IMR-90 (cell line): ENCODE measurements around the gene SLC22A7. TPM values are rescaled to one million over a fixed set of nuclear protein-coding genes. Genes with fewer than 3 reads are reported as not detected.

ENCODE experiments used
- ATAC-seq: fragments of 200-7000 bp; cut with Tn5 transposase; 2 replicates; pipeline ENCODE4 v1.9.1; 2020; ENCODE audit warnings: low read depth, mild to moderate bottlenecking, moderate library complexity
- BruUV-seq: library from RNA; stranded (reverse); fragments of 400-500 nt; replicated peaks from 2 replicates; lab custom pipeline; 2021; lab: Mats Ljungman, UMichigan
- CTCF ChIA-PET: fragments of 300-600 bp; formaldehyde crosslinking; extraction: SDS; loops from one replicate; lab custom pipeline; 2021; ENCODE audit warnings: antibody characterized with exemption; lab: Yijun Ruan, JAX
- POLR2A ChIA-PET: fragments of 300-600 bp; sonication (Branson Sonifier 250); formaldehyde crosslinking; loops from one replicate; lab custom pipeline; 2022; ENCODE audit warnings: antibody characterized with exemption; ENCODE audit not compliant: unreplicated experiment; lab: Charles Lee
- DNase-seq: peaks from one replicate; pipeline ENCODE4 v3.0.0; 2013
- H2AFZ ChIP-seq: replicated peaks from 2 replicates; pipeline ENCODE3; 2013; ENCODE audit warnings: low read length, mild to moderate bottlenecking; ENCODE audit not compliant: poor library complexity
- H2AK5ac ChIP-seq: 2 replicates; pipeline ENCODE4 v1.6.1; 2013; ENCODE audit warnings: low read depth, low read length, inconsistent platforms
- H2AK9ac ChIP-seq: replicated peaks from 2 replicates; pipeline ENCODE3; 2013; ENCODE audit warnings: mild to moderate bottlenecking, low read depth, low read length, moderate library complexity; ENCODE audit not compliant: poor library complexity
- H2BK120ac ChIP-seq: 2 replicates; pipeline ENCODE4 v1.6.1; 2013; ENCODE audit warnings: low read depth, low read length, inconsistent platforms
- H2BK15ac ChIP-seq: 3 replicates; pipeline ENCODE4 v1.6.1; 2013; ENCODE audit warnings: low read depth, low read length, inconsistent platforms
- H2BK20ac ChIP-seq: 2 replicates; pipeline ENCODE4 v1.6.1; 2013; ENCODE audit warnings: low read depth, mild to moderate bottlenecking, inconsistent platforms, low read length, moderate library complexity
- H2BK5ac ChIP-seq: 2 replicates; pipeline ENCODE4 v1.6.1; 2013; ENCODE audit warnings: mild to moderate bottlenecking, low read depth, low read length, inconsistent platforms; ENCODE audit not compliant: poor library complexity, severe bottlenecking
- H3K14ac ChIP-seq: replicated peaks from 2 replicates; pipeline ENCODE4 v1.6.1; 2013; ENCODE audit warnings: low read depth, low read length, inconsistent platforms
- H3K18ac ChIP-seq: 2 replicates; pipeline ENCODE4 v1.6.1; 2013; ENCODE audit warnings: low read depth, low read length, control low read depth
- H3K23ac ChIP-seq: 2 replicates; pipeline ENCODE4 v1.6.1; 2013; ENCODE audit warnings: low read depth, low read length, inconsistent platforms
- H3K27ac ChIP-seq: 2 replicates; pipeline ENCODE4 v1.5.1; 2013; ENCODE audit warnings: mild to moderate bottlenecking, control low read depth, low read length; ENCODE audit not compliant: insufficient read depth
- H3K27me3 ChIP-seq: 2 replicates; pipeline ENCODE4 v1.6.1; 2013; ENCODE audit warnings: low read length; ENCODE audit not compliant: control insufficient read depth, insufficient read depth
- H3K36me3 ChIP-seq: 2 replicates; pipeline ENCODE4 v1.6.1; 2013; ENCODE audit warnings: low read length, mixed read lengths; ENCODE audit not compliant: control insufficient read depth, insufficient read depth
- H3K4ac ChIP-seq: 2 replicates; pipeline ENCODE4 v1.6.1; 2013; ENCODE audit warnings: low read depth, low read length, inconsistent platforms
- H3K4me1 ChIP-seq: 2 replicates; pipeline ENCODE4 v1.6.1; 2013; ENCODE audit warnings: low read length, mixed read lengths; ENCODE audit not compliant: control insufficient read depth, insufficient read depth
- H3K4me2 ChIP-seq: 2 replicates; pipeline ENCODE4 v1.6.1; 2013; ENCODE audit warnings: low read depth, mild to moderate bottlenecking, control low read depth, low read length, moderate library complexity
- H3K4me3 ChIP-seq: 2 replicates; pipeline ENCODE4 v1.5.1; 2013; ENCODE audit warnings: low read depth, mild to moderate bottlenecking, control low read depth, low read length, moderate library complexity; ENCODE audit not compliant: insufficient read depth
- H3K56ac ChIP-seq: 2 replicates; pipeline ENCODE4 v1.6.1; 2013; ENCODE audit warnings: low read length, inconsistent platforms; ENCODE audit not compliant: insufficient read depth; ENCODE audit errors: extremely low read depth
- H3K79me1 ChIP-seq, 2 experiments: 2 replicates each; pipeline ENCODE4 v1.6.1; 2013; ENCODE audit warnings: low read length in 2 of 2, inconsistent platforms in 1 of 2, low read depth in 1 of 2
- H3K9ac ChIP-seq: 2 replicates; pipeline ENCODE4 v1.6.1; 2013; ENCODE audit warnings: low read depth, low read length, control low read depth
- H3K9me1 ChIP-seq: 2 replicates; pipeline ENCODE4 v1.6.1; 2013; ENCODE audit warnings: low read length, inconsistent platforms; ENCODE audit not compliant: insufficient read depth
- H3K9me3 ChIP-seq: 2 replicates; pipeline ENCODE4 v1.6.1; 2013; ENCODE audit warnings: low read length; ENCODE audit not compliant: control insufficient read depth, insufficient read depth
- H4K20me1 ChIP-seq: 2 replicates; pipeline ENCODE4 v1.6.1; 2013; ENCODE audit warnings: low read length, inconsistent platforms; ENCODE audit not compliant: insufficient read depth
- H4K5ac ChIP-seq: 2 replicates; pipeline ENCODE4 v1.6.1; 2013; ENCODE audit warnings: mild to moderate bottlenecking, low read depth, low read length, control low read depth
- H4K8ac ChIP-seq, 2 experiments: 2 replicates each; pipeline ENCODE4 v1.6.1; 2013; ENCODE audit warnings: low read depth in 2 of 2, low read length in 2 of 2, control low read depth in 1 of 2, inconsistent platforms in 1 of 2
- H4K91ac ChIP-seq: 2 replicates; pipeline ENCODE4 v1.6.1; 2013; ENCODE audit warnings: low read depth, low read length, inconsistent platforms; ENCODE audit not compliant: insufficient read depth
- MXI1 ChIP-seq: IDR thresholded peaks from 2 replicates; pipeline ENCODE4 v1.6.1; 2012; ENCODE audit warnings: low read depth, mild to moderate bottlenecking, low read length, moderate library complexity, borderline replicate concordance
- WGBS, 2 experiments: methylation state at CpG; one replicate each; pipeline versions ENCODE4 v1.1.5 to v1.1.7; 2013; ENCODE audit warnings: missing lambda C conversion rate in 2 of 2; ENCODE audit not compliant: insufficient read length in 1 of 2; ENCODE audit errors: extremely low coverage in 2 of 2; 5-methylcytosine and 5-hydroxymethylcytosine counted together
- dilution Hi-C: fragments of 300-500 bp; cut with HindIII; formaldehyde crosslinking; loops from one replicate; pipeline ENCODE4 v1.14.3; 2018; ENCODE audit warnings: low sequenced_read_pairs; ENCODE audit not compliant: unreplicated experiment
- in situ Hi-C: fragments of 300-500 bp; cut with MboI; formaldehyde crosslinking; loops from 3 replicates; pipeline ENCODE4 v1.14.3; 2019; ENCODE audit warnings: low sequenced_read_pairs, inconsistent platforms, mixed read lengths
- intact Hi-C: fragments of 100-400 bp; cut with micrococcal nuclease; formaldehyde crosslinking; loops from 2 replicates; pipeline ENCODE4 v1.10.0; 2022
- polyA plus RNA-seq, 3 experiments: library from polyadenylated mRNA; depleted of rRNA; stranded (reverse); fragments of >200 nt; gene quantifications; 2 replicates each; pipeline ENCODE4 v1.2.3, GENCODE V29; 2012; ENCODE audit warnings: low replicate concordance in 1 of 3
- total RNA-seq: library from RNA; depleted of rRNA; stranded (reverse); fragments of >200 nt; gene quantifications from 2 replicates; pipeline ENCODE4 v1.2.3, GENCODE V29; 2012

SLC22A7 gene
- total and polyA plus RNA-seq, 2 of the 4 experiments (the other 2 are of a cell fraction) = not detected

DNA sequence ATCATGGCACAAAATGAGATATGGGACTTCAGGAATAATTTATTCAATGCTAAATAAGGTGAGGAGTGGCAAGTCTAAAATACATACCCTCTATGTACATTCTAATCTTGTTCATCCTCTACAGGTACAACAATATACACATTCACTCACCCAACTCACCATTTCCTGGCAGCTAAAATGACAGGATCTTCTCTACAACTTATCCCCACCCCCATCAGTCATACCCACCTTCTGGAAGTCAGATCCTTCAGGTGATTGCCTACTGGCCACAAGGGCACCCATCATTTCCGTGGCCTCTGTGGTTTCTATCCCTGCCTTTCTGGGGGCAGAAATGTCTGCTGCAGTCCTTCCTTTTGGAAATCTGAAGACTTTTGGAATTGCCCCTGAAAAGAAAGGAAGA, 33.4 kb downstream of the SLC22A7 start:
- H3K56ac ChIP-seq = no peak overlapping the region
- no peak overlapping the region for H3K18ac ChIP-seq
- BruUV-seq = no TSS peak
- no peak overlapping the region for H3K4me2 ChIP-seq
- no peak overlapping the region for H2BK120ac ChIP-seq
- POLR2A ChIA-PET = no interaction called here
- intact Hi-C loops (loop anchor here (10.0 kb wide), 1 partner anchor 427 kb away; no protein-coding TSS in a partner anchor), in situ Hi-C loops (loop anchor here (5.0 kb wide), 1 partner anchor 69 kb away; no protein-coding TSS in a partner anchor), dilution Hi-C loops (no loop called here)
- H3K4me3 ChIP-seq = no peak overlapping the region
- no peak overlapping the region for H3K14ac ChIP-seq
- no CpG with 5 or more reads among the region's 1 CpG for WGBS, 2 experiments
- H4K20me1 ChIP-seq = no peaks in the 10 kb centered on the region
- no peaks in the 10 kb centered on the region for H3K27me3 ChIP-seq
- CTCF ChIA-PET = no interaction called here
- no peak for TF ChIP-seq MXI1
- no peak overlapping the region for H2BK15ac ChIP-seq
- H2AFZ ChIP-seq = no peak overlapping the region
- ATAC-seq = no peak
- H3K23ac ChIP-seq = no peak overlapping the region
- no peak overlapping the region for H4K91ac ChIP-seq
- H3K9ac ChIP-seq = no peak overlapping the region
- H3K79me1 ChIP-seq = no peaks in the 10 kb centered on the region
- H2BK20ac ChIP-seq = no peak overlapping the region
- H3K36me3 ChIP-seq = peaks cover under 1% of the 10 kb centered on the region; the same call in 1 of the 2 replicates
- no peaks in the 10 kb centered on the region for H3K9me1 ChIP-seq
- H3K27ac ChIP-seq = no peak overlapping the region
- no peak overlapping the region for H2BK5ac ChIP-seq
- H3K4ac ChIP-seq = no peak overlapping the region
- H2AK9ac ChIP-seq = no peak overlapping the region
- H2AK5ac ChIP-seq = no peak overlapping the region
- no peak for DNase-seq
- no peaks in the 10 kb centered on the region for H3K9me3 ChIP-seq
- H3K4me1 ChIP-seq = no peaks in the 10 kb centered on the region
- no peak overlapping the region for H4K8ac ChIP-seq
- no peak overlapping the region for H4K5ac ChIP-seq
